ENCODE measurements around the gene WIPF1.
A peak's percentile ranks its signal among the peaks of the same experiment; 100 is the strongest.
"Not testable (repeated sequence)": the region's sequence is repeated elsewhere in the genome, so short reads cannot be mapped to it uniquely, and the experiment has no call there.

WIPF1 gene

DNA sequence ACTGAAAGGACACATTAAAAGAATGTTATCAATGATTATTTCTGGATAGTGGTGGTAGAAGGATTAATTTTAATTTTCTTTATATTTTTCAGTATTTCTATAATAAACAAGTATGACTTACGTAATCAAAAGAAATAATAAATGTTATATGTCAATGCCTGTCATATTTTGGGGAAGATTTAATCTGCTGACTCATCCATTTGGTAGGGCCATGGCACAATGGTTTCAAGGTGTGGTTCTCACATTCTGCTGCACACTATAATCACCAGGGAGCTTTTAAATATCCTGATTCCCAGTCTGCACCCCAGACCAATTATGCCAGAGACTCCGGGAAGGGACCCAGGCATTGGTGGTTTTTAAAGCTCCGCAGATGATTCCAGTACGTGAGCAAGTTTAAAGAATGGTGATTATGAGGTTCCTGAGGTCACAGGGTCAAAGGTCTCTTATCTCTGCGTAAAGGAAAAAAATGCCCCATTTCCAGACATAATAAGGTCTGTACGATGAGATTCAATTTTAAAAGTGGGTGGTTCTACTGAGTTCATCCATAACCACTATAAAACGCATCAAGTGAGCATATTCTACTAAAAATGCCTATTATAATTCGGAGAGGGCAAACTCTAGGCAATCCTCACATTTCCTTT lies 27.2 kb downstream of the WIPF1 start:
- no peak for DNase-seq

- no peak for DNase-seq
These were observed 27.9 kb downstream of the WIPF1 start for GRCh38 chr2:174569678-174570077.

DNA sequence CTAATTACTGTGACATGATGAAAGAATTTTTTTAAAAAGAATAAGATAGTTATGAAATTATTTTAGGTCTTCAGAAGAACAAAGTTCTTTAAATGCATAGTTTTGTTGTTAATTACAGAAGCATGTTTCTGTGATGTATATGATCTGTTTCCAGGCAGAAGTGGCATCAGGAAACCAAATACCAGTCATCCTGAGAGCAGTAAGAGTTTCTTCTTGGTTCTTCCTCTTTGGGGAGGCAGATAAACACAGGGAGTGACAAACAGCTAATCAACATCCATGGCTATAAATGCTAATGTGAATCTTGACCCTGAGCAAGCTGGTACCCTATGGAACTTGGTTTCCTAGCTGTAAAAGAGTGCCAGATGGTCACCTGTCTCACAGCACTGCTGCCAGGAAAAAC lies 29.2 kb downstream of the WIPF1 start:
- no peak for DNase-seq

DNA sequence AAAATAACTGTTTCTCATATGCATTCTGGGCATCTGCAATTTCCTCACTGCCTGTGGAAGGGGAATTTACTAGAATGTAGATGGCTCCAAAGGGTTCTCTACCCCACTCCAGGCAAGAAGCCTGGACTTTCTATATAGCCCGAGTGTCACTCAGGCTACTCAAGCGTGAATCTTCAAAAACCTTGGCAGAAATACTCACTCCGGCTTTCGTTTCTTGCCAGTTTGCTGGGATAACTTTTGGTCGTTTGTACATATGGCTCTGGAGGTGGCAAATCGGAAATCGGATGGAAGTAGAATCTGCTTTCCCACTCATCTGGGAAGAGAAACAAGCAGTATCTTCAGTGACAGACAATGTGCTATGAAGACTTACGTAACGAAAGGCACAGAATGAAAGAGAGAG lies 30.7 kb downstream of the WIPF1 start:
- no peak for DNase-seq

- no peak for DNase-seq
These were observed 33.9 kb downstream of the WIPF1 start for GRCh38 chr2:174563530-174564282.

DNA sequence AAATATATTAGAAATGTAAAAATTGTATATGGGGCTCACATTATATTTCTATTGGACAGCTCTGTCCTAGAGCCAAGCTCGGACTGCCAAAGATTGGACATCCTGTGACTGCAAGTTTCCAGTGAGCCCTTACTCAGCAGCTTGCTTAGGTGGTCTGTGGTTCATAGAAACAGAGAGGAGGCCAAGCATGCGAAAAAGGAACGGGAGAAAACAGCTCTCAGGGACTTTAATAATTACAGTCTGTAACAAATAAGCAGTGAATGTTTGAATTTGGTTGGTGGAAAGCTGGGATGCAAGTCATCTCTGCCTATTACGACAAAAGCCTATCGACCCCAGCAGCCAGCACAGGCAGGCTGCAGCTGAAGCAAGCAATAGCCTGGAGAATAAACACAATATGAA lies 35.6 kb downstream of the WIPF1 start:
- no peak for DNase-seq

DNA sequence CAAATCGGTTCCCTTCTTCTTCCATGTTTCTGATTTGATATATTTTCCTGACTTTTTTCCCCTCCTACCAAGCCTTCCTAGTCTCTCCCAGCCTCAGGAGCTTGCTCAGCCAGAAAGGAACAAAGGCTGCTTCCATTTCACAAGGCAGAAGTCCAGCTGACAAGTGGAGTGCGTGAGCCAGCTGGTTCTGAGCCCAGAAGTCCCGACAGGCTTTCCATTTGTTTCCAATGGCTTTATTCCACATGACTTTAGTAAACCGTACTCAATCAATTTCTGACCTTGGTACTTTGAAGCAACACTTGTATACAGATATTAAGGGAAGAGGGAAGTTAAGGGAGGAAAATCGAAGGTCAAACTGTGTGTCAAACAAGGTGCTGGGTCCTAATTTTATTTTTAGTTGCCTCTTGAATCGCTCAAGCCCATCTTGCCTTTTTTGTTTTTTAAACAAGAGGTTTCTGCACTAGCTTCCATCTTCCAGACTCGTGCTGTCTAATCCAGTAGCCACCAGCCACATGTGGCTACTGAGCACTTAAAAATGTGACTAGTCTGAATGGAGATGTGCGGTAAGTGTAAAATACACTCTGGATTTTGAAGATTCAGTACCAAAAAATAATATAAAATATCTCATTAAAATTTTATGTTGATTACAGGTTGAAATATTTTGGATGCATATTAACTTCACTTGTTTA lies 36.2 kb downstream of the WIPF1 start:
- no peak for DNase-seq

DNA sequence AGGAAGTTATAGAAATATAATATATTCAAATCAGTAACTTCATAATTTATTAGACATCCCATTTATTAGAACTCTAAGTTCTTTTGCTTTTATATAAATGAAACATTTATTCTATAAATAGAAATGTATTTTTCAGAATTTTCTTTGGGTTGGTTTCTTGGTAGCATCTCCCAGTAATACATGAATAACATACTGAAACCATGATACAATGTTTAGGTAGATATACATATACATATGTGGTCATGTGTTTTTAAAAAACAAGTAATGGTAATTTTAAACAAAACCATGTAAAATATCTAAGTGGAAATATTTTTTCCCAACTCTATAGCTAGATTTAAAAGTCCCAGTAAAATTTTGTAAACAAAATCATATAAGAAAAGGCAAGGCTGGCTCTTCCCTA lies 36.9 kb downstream of the WIPF1 start:
- no peak for DNase-seq

DNA sequence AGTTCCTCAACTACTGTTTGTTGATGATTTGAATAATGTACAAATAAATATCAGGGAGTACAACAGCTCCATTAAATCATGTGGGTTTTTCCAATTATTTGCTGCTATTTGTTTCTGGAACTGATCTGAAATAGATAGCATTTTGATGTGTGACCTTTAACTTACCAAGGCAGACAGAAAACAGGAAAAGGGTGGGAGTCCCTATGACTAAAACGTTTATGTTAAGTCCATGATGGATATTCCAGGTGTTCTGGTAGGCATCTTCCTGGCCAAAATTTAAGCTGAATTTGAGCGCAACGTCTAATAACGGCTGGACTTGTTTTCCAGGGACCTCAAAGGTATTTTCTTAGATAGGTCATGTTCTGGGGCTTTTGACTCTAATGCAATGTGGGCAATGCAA lies 41.6 kb downstream of the WIPF1 start:
- DNase-seq: no peak

DNA sequence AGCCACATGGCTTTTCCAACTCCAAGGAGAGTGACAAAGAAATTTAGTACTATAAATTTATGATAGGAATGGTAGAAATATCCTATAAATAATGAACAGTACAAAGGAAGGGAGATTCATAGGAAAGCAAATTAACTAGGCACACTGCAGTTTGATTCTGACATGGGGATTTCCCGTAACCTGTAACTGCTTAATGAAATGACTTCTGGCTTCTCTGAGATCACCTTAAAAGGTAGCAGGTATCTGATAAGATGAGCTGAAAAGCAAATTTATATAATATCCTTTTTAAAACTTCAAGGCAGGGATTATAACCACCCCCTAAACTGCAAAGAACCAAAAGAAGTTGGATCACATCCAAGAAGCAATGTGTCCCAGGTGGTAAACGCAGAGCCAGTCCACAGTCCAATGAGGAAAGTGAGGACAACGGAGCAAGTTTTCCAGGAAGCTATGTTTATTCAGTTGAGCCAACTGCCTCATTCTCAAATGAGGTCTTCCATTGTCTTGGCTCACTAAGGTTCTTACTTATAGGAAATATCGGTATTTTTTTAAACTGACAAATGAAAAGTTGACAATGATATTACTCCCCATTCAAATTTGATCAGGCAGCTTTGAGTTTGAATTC lies 43.0 kb downstream of the WIPF1 start:
- no peak for DNase-seq

DNA sequence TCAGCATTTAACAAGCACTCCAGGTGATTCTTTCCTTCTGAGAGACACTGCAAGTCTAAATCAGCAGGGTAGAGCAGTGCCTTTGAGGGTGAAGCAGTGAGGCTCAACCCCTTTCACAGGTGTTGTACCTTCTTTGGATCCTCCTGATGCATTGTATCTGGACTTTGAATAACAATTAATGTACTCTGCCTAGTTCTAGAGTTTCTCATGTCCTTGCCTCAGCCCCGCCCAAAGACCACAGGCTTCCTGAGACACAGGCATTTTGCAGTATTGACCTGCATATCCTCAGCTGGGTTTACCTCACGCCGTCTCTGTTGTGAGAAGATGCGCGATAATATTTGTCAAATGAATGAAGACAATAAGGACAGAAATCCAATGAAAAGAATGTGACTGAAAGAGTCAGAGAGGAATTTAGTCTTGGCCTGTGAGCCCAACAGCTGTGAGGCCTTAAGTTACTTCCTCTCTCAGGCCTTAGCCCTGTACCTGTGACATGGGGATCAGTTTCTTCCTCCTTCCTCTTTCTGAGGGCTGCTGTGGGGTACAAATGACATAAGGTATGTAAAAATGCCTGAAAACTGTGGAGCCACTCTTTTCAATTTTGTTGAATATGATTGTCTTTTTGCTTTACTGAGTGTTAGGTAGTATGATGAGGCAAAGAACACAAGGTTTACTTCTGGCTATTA lies 43.7 kb downstream of the WIPF1 start:
- no peak for DNase-seq

- DNase-seq: no peak
These were observed 44.7 kb downstream of the WIPF1 start for GRCh38 chr2:174552880-174553279.

GRCh38 chr2:174551697-174552096 lies 45.9 kb downstream of the WIPF1 start:
- no peak for DNase-seq

- not testable (repeated sequence) for DNase-seq
These were observed 49.0 kb downstream of the WIPF1 start for GRCh38 chr2:174548646-174549045.

DNA sequence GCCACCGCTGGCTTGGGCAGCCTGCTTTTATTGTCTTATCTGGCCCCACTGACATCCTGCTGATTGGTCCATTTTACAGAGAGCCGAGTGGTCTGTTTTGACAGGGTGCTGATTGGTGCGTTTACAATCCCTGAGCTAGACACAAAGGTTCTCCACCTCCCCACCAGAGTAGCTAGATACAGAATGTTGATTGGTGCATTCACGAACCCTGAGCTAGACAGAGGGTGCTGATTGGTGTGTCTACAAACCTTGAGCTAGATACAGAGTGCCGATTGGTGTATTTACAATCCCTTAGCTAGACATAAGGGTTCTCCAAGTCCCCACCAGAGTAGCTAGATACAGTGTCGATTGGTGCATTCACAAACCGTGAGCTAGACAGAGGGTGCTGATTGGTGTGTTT lies 49.6 kb downstream of the WIPF1 start:
- not testable (repeated sequence) for DNase-seq

- peak; percentile 45 for DNase-seq
These were observed 50.8 kb downstream of the WIPF1 start for GRCh38 chr2:174546519-174547506.

DNA sequence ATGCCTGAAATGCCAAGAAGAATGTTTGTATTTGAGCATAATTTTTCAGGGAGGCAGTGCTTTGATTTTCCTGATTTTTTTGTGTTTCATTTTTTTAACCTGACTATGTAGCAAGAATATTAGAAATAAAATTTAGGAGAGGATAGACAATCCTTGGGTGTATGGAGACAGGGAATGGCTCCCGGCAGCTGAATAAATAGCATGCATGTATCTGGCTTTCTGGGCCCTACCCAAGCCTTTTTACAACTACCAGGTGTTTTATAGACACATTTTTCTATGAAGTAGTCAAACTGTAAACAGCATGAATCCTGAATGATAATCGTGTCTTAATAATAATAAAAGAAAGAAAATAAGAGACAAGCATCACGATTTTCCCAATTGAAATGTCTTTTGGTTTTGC lies 52.4 kb downstream of the WIPF1 start:
- DNase-seq: no peak

DNA sequence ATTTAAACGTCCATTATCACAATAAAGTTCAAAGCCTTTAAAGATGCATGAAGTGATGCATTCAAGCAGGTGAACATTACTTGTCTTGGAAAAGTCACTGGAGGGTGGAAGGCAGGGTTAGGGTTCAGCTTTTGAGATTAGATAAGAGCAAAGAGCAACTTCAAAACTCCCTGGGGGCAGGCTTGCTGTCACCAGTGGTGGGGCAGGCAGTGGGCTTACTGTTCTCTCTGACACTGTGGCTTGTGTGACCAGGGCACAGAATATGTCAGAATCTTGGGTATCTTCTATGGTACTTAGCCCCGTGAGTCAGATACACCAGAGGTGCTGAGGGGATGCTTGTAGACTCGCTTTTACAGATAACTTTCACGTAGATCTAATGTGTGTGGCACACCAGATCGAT lies 52.8 kb downstream of the WIPF1 start:
- no peak for DNase-seq

DNA sequence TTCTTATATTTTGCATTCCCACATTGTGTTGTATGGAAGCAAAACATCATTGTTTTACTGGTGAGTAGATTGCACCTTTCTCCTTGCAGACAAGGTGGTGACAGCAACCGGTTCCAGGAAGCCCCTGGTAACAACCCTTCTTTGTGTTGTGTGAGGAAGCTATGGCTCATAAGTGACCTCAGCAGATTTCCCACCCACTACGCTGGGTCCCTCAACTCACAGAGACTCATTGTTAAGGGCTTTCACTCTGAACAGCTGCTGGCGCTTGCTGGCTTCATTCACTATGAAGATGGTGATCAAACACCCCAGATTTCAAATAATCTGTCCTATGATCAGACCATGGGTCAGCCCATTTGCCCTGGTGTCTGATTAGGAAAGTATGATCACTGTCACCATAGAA lies 53.4 kb downstream of the WIPF1 start:
- DNase-seq: no peak

- DNase-seq: no peak
These were observed 56.7 kb downstream of the WIPF1 start for GRCh38 chr2:174540893-174541292.

DNA sequence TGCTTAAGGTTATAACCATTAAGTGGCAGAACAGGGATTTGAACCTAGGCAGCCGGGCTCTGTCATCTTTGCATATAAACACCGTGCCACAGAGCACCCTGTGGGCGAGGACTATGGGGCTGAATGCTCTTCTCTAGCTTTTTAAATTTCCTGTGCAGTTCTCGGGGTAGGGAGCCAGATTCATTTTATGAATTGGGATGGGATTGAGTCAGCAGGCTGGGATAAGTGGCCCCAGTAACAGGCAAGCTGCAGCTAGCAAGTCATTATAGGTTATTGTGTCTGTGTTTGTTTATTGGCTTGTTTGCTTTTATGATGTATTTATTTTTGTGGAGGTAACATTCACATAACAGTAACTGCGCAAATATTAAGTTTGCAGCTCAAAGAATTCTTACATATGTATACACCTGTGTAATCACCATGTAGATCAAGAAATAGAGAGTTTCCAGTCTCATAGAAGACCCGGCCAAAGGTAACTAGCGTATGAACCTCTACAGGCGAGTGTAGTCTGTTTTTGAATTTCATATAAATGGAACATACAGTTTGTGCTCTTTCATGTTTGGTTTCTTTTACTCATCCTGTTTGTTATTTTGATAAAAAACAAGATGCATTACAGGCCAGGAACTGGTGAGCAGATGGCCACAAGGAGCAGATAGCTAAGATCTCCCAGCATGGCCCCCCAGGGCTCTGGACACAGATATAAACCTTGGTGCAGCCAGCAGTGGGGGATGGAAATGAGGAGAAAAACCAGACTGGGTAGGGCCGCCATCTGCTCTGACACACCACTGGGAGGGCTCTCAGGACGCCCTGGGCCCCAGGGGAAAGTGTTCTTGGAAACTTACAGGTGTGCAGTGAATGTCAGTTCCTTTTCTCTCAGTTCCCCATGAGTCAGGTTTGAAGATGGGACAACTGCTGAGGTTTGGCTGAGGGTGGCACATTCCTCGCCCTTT lies 61.6 kb downstream of the WIPF1 start:
- no peak for DNase-seq
